Lung (tissue), 12 donors: Measurements from ENCODE around the gene KCNMB2. TPM values are rescaled to one million over a fixed set of nuclear protein-coding genes. Genes with fewer than 3 reads are reported as not detected.

ENCODE experiments used
- ATAC-seq: fragments of 200-7000 bp; cut with Tn5 transposase; one replicate; pipeline ENCODE4 v1.9.1; 2020; ENCODE audit warnings: moderate number of reproducible peaks; ENCODE audit not compliant: insufficient read depth, low FRiP score
- DNase-seq, 3 donors: peaks; one replicate each; pipeline ENCODE4 v3.0.0-alpha.2; 2013 to 2017
- H3K27ac ChIP-seq, 2 donors: one replicate each; pipeline ENCODE4 v1.5.1; 2013; ENCODE audit warnings: mild to moderate bottlenecking in 2 of 2, moderate library complexity in 2 of 2, control low read depth in 1 of 2, inconsistent platforms in 1 of 2, low read depth in 1 of 2, low read length in 1 of 2
- H3K27me3 ChIP-seq, 3 donors: one replicate each; pipeline ENCODE4 v1.5.1; 2013; ENCODE audit warnings: low read length in 2 of 3; ENCODE audit not compliant: control insufficient read depth in 3 of 3, insufficient read depth in 3 of 3
- H3K36me3 ChIP-seq, 4 donors: one replicate each; pipeline ENCODE4 v1.5.1; 2013; ENCODE audit warnings: low read length in 4 of 4, mild to moderate bottlenecking in 1 of 4, moderate library complexity in 1 of 4; ENCODE audit not compliant: control insufficient read depth in 4 of 4, insufficient read depth in 4 of 4
- H3K4me1 ChIP-seq, 5 donors: one replicate each; pipeline ENCODE4 v1.5.1; 2013; ENCODE audit warnings: low read length in 5 of 5, mild to moderate bottlenecking in 2 of 5, moderate library complexity in 1 of 5; ENCODE audit not compliant: control insufficient read depth in 5 of 5, insufficient read depth in 5 of 5
- H3K4me3 ChIP-seq: one replicate; pipeline ENCODE4 v1.5.1; 2013; ENCODE audit warnings: mild to moderate bottlenecking, control low read depth, moderate library complexity
- H3K9ac ChIP-seq, 2 donors: one replicate each; pipeline ENCODE4 v1.5.1; 2013; ENCODE audit warnings: low read length in 2 of 2, control low read depth in 1 of 2; ENCODE audit not compliant: insufficient read depth in 1 of 2
- H3K9me3 ChIP-seq, 4 donors: one replicate each; pipeline ENCODE4 v1.5.1; 2013; ENCODE audit warnings: low read length in 3 of 4, mild to moderate bottlenecking in 1 of 4, moderate library complexity in 1 of 4; ENCODE audit not compliant: control insufficient read depth in 4 of 4, insufficient read depth in 3 of 4
- WGBS, 2 donors: extraction: QIAGEN DNeasy Blood & Tissue Kit; methylation state at CpG; one replicate each; pipeline ENCODE4 v1.1.7; 2013; 5-methylcytosine and 5-hydroxymethylcytosine counted together
- polyA plus RNA-seq, 2 donors: library from polyadenylated mRNA; stranded (reverse); fragments of 200-250 nt; gene quantifications; one replicate each; pipeline ENCODE4 v1.2.1, GENCODE V29; 2013
- total RNA-seq, 2 donors: library from RNA; depleted of rRNA in 1 of 2; stranded (reverse); fragments of >200 nt in 1 of 2; gene quantifications; one replicate each; pipeline ENCODE4 v1.2.1, GENCODE V29; 2014 to 2021
- TF ChIP-seq, protein P1 (sequence below): IDR thresholded peaks from 2 replicates; pipeline ENCODE4 v1.5.1; 2012; ENCODE audit warnings: mild to moderate bottlenecking; ENCODE audit errors: control extremely low read depth, extremely low read depth
- donor health status: control.
- donor health status: control.
- donor health status: Bipolar disorder and iron deficiency.
- donor health status: healthy.
- donor health status: DM: yes; HTN: yes; CAD: no.

KCNMB2 gene
- total and polyA plus RNA-seq, 4 donors, result 0.62 to 12.2 (median 1.2) TPM

DNA sequence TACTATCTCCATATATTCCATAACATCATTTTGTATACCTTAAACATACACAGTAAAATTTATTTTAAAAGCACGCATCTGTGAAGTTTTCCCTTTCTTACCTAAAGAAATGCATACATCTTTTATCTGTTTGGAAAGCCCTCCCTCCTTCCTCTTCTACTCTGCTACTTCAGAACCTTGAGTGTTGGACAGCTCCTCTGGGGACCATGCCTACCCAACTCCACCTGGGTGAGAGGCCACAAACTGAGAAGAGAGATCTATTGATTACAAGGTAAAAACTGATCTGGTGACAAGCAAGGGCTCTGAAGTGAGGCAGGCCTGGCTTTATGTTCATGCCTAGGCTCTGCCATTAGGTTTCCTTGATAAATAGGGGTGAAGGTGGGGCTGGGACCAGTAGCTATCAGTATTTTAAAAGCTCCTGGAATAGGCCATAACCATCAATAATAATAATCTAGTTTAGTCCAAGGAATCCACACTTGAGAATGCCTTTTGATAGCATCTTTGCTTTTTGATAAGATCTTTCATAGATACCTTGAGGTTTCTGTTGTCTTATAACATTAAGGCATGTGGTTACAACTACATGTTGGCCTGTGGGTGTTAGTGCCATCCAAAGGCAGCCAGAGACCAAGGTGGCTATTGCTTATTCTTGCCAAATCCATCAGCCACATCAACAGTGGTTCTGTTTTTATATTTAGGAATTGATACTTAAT lies 148.8 kb downstream of the KCNMB2 start:
- Histone ChIP-seq H3K27ac (no peak overlapping the region), H3K4me1 (peaks cover 0 to 4% (median 0%) of the 10 kb centered on the region in 5 donors), H3K9ac (no peak overlapping the region), H3K4me3 (no peak overlapping the region), H3K27me3 (no peaks in the 10 kb centered on the region), H3K36me3 (no peaks in the 10 kb centered on the region), H3K9me3 (no peaks in the 10 kb centered on the region)
- WGBS, 2 donors, result 68 to 74% methylated on average over 1 of the region's 1 CpG
- TF ChIP-seq, protein P1, sequence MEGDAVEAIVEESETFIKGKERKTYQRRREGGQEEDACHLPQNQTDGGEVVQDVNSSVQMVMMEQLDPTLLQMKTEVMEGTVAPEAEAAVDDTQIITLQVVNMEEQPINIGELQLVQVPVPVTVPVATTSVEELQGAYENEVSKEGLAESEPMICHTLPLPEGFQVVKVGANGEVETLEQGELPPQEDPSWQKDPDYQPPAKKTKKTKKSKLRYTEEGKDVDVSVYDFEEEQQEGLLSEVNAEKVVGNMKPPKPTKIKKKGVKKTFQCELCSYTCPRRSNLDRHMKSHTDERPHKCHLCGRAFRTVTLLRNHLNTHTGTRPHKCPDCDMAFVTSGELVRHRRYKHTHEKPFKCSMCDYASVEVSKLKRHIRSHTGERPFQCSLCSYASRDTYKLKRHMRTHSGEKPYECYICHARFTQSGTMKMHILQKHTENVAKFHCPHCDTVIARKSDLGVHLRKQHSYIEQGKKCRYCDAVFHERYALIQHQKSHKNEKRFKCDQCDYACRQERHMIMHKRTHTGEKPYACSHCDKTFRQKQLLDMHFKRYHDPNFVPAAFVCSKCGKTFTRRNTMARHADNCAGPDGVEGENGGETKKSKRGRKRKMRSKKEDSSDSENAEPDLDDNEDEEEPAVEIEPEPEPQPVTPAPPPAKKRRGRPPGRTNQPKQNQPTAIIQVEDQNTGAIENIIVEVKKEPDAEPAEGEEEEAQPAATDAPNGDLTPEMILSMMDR, result no peak
- DNase-seq (peak in 2 of 3 donors; percentile 30 to 43), ATAC-seq (no peak)

GRCh38 chr3:178685591-178685906 lies 149.3 kb downstream of the KCNMB2 start:
- 49 to 50% methylated on average over 3 of the region's 3 CpGs for WGBS, 2 donors
- Histone ChIP-seq H3K4me1 (peaks cover 0 to 4% (median 0%) of the 10 kb centered on the region in 5 donors), H3K9ac (no peak overlapping the region), H3K36me3 (no peaks in the 10 kb centered on the region), H3K27ac (no peak overlapping the region), H3K27me3 (no peaks in the 10 kb centered on the region), H3K4me3 (no peak overlapping the region), H3K9me3 (no peaks in the 10 kb centered on the region)
- DNase-seq (no peak), ATAC-seq (no peak)
- TF ChIP-seq, protein P1, result no peak

- no peaks in the 10 kb centered on the region for H3K4me1 ChIP-seq
- H3K27me3 ChIP-seq, result no peaks in the 10 kb centered on the region
- H3K4me3 ChIP-seq, result no peak overlapping the region
- H3K9ac ChIP-seq, result no peak overlapping the region
- H3K36me3 ChIP-seq, result no peaks in the 10 kb centered on the region
- WGBS, 2 donors, result 71 to 84% methylated on average over 1 of the region's 1 CpG
- DNase-seq (no peak), ATAC-seq (no peak)
- H3K9me3 ChIP-seq, result no peaks in the 10 kb centered on the region
- H3K27ac ChIP-seq, result no peak overlapping the region
- TF ChIP-seq, protein P1, result no peak
Observed at GRCh38 chr3:178686826-178687225, 150.6 kb downstream of the KCNMB2 start.

- TF ChIP-seq, protein P1, result no peak
- DNase-seq, result no peak
- Histone ChIP-seq H3K4me1 (no peaks in the 10 kb centered on the region), H3K27me3 (no peaks in the 10 kb centered on the region), H3K4me3 (no peak overlapping the region), H3K9ac (no peak overlapping the region), H3K36me3 (no peaks in the 10 kb centered on the region), H3K27ac (no peak overlapping the region), H3K9me3 (no peaks in the 10 kb centered on the region)
- no peak for ATAC-seq
- 45 to 50% methylated on average over 2 of the region's 2 CpGs for WGBS, 2 donors
Observed at GRCh38 chr3:178690571-178690970, 154.3 kb downstream of the KCNMB2 start.
